ENCODE results near the gene FZD4.

DNA sequence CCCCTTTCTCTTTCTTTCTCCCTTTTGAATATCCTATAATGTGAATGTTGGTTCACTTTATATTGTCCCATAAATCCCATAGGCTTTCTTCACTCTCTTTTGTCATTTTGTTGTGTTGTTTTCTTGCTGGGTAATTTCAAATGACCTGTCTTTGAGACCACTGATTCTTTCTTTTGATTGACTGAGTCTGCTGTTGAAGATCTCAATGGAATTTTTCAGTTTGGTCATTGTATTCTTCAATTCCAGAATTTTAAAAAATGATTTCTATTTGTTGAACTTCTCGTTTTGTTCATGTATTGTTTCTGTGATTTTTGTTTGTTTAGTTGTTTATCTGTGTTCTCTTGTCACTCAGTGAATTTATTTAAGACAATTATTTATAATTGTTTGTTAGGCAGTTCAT is 17.5 kb upstream of the FZD4 start:
- TF ChIP-seq, protein P1, sequence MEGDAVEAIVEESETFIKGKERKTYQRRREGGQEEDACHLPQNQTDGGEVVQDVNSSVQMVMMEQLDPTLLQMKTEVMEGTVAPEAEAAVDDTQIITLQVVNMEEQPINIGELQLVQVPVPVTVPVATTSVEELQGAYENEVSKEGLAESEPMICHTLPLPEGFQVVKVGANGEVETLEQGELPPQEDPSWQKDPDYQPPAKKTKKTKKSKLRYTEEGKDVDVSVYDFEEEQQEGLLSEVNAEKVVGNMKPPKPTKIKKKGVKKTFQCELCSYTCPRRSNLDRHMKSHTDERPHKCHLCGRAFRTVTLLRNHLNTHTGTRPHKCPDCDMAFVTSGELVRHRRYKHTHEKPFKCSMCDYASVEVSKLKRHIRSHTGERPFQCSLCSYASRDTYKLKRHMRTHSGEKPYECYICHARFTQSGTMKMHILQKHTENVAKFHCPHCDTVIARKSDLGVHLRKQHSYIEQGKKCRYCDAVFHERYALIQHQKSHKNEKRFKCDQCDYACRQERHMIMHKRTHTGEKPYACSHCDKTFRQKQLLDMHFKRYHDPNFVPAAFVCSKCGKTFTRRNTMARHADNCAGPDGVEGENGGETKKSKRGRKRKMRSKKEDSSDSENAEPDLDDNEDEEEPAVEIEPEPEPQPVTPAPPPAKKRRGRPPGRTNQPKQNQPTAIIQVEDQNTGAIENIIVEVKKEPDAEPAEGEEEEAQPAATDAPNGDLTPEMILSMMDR (conservative IDR thresholded peaks at IDR 0.05): no peak
- TF ChIP-seq ZFX (IDR thresholded peaks at IDR 0.05): no peak
